Measurements from ENCODE around the gene KLF13. TPM values are rescaled to one million over a fixed set of nuclear protein-coding genes. Genes with fewer than 3 reads are reported as not detected.
A peak's percentile ranks its signal among the peaks of the same experiment; 100 is the strongest.

KLF13 gene
- total RNA-seq, 1 donor from 2014 or later = 141 TPM

DNA sequence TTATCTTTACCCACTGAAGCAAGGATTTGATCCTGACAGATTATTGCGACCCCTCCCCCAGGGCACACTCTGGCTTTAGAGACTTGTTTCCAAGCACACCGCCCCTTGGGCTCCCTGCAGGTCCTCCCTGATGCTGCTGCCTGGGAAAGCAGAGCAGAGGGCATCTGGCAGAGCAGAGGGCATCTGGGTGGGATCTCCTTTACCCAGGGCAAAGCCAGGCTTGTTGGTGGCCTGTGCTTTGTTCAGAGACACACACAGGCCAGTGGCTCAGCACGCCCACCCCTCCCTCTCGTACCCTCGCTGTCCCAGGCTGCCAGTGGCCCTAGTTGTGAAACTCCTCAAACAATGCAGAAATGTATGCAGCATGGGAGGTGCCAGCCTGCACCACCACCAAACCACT lies 4.8 kb downstream of the KLF13 start:
- DNase-seq = no peak
- Mint-ChIP-seq H3K4me1 (ENCODE audit: low read depth, unreplicated experiment) (peaks cover 45% of the 10 kb centered on the region), H3K36me3 (ENCODE audit: unreplicated experiment) (no peaks in the 10 kb centered on the region), H3K9me3 (ENCODE audit: unreplicated experiment) (peaks cover 15% of the 10 kb centered on the region), H3K4me3 (ENCODE audit: unreplicated experiment) (peak overlapping the region; percentile 98), H3K27ac (ENCODE audit: unreplicated experiment) (no peak overlapping the region), H3K27me3 (ENCODE audit: unreplicated experiment) (peaks cover 15% of the 10 kb centered on the region)
- TF ChIP-seq, protein P1, sequence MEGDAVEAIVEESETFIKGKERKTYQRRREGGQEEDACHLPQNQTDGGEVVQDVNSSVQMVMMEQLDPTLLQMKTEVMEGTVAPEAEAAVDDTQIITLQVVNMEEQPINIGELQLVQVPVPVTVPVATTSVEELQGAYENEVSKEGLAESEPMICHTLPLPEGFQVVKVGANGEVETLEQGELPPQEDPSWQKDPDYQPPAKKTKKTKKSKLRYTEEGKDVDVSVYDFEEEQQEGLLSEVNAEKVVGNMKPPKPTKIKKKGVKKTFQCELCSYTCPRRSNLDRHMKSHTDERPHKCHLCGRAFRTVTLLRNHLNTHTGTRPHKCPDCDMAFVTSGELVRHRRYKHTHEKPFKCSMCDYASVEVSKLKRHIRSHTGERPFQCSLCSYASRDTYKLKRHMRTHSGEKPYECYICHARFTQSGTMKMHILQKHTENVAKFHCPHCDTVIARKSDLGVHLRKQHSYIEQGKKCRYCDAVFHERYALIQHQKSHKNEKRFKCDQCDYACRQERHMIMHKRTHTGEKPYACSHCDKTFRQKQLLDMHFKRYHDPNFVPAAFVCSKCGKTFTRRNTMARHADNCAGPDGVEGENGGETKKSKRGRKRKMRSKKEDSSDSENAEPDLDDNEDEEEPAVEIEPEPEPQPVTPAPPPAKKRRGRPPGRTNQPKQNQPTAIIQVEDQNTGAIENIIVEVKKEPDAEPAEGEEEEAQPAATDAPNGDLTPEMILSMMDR (IDR thresholded peaks at IDR 0.05; ENCODE audit: partially characterized antibody, unreplicated experiment) = no peak

DNA sequence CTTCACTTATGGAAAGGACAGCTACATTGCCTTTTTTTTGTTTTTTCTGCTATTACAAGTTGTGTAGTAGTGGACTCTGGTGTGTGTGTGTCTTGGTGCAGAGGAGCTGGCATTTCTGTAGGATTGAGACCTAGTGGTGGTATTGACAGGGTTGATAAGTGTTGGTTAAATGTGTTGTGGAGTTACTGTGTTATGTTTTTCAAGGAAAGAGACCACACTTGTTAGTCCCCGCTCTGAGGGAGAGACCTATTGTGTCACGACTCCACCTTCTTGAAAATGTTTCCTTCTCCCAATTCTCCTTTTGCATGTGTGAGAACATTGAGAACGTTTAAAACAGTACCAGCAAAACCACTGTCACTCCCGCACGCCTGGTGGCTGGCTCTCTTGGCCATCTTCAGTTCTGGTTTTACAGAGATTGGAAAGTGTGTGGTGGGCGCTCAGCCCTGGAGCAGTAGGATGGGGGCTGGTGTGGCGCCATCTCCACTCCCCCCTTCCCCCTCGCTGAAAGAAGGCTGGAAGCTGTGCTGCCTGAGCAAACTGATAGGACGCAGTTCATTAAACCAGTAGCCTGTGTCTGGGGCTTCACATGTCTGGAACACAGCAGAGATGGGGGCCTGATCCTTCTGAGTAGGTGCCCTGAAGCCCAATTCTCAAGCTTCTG lies 5.5 kb downstream of the KLF13 start:
- DNase-seq = no peak
- no peaks in the 10 kb centered on the region for H3K36me3 Mint-ChIP-seq (ENCODE audit: unreplicated experiment)
- peaks cover 50% of the 10 kb centered on the region for H3K4me1 Mint-ChIP-seq (ENCODE audit: low read depth, unreplicated experiment)
- H3K27me3 Mint-ChIP-seq (ENCODE audit: unreplicated experiment) = peaks cover 17% of the 10 kb centered on the region
- TF ChIP-seq, protein P1 (IDR thresholded peaks at IDR 0.05; ENCODE audit: partially characterized antibody, unreplicated experiment) = no peak
- peak overlapping the region; percentile 64 for H3K27ac Mint-ChIP-seq (ENCODE audit: unreplicated experiment)
- peak overlapping the region; percentile 98 for H3K4me3 Mint-ChIP-seq (ENCODE audit: unreplicated experiment)
- H3K9me3 Mint-ChIP-seq (ENCODE audit: unreplicated experiment) = peaks cover 16% of the 10 kb centered on the region

DNA sequence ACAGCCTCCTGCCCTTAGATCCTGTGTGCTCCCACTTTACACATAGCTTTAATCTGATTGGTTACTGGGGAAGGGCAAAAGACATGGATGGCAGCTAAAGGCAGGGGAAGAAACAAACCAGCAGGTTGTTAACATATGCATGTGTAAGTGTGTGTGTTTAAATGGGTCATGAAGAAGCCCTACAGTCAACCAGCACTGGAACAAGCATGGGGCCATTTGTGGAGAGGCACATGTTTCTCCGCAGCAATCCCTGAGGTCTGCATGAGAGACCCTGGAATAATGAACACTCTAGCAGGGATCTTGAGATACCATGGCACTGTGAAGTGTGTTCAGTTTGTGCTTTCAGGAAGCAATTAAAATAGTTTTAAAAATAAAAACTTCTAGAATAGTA lies 6.0 kb downstream of the KLF13 start:
- no peak for DNase-seq
- TF ChIP-seq, protein P1 (IDR thresholded peaks at IDR 0.05; ENCODE audit: partially characterized antibody, unreplicated experiment) = no peak
- H3K4me1 Mint-ChIP-seq (ENCODE audit: low read depth, unreplicated experiment) = peaks cover 53% of the 10 kb centered on the region
- peak overlapping the region; percentile 64 for H3K27ac Mint-ChIP-seq (ENCODE audit: unreplicated experiment)
- peaks cover 16% of the 10 kb centered on the region for H3K9me3 Mint-ChIP-seq (ENCODE audit: unreplicated experiment)
- H3K27me3 Mint-ChIP-seq (ENCODE audit: unreplicated experiment) = peaks cover 17% of the 10 kb centered on the region
- peak overlapping the region; percentile 98 for H3K4me3 Mint-ChIP-seq (ENCODE audit: unreplicated experiment)
- no peaks in the 10 kb centered on the region for H3K36me3 Mint-ChIP-seq (ENCODE audit: unreplicated experiment)

DNA sequence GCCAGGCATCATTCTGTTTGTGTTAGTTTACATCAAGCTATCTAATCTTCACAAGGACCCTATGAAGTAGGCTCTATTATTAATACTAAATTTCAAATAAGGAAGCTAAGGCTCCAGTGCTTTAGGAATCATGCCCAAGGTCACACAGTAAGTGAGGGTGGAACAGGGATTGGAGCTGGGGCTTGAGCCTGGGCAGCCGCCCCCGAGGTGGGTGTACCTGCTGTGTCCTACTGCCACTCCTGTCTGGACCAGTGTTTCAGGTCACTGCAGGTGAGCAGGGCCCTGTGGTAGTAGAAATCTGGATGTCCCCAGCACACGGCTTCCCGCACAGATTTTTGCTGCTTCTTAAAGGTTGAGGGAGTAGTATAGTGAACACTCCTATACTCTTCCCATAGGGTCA lies 6.5 kb downstream of the KLF13 start:
- Mint-ChIP-seq H3K4me3 (ENCODE audit: unreplicated experiment) (no peak overlapping the region), H3K4me1 (ENCODE audit: low read depth, unreplicated experiment) (peaks cover 56% of the 10 kb centered on the region), H3K9me3 (ENCODE audit: unreplicated experiment) (peaks cover 16% of the 10 kb centered on the region), H3K36me3 (ENCODE audit: unreplicated experiment) (no peaks in the 10 kb centered on the region), H3K27me3 (ENCODE audit: unreplicated experiment) (peaks cover 17% of the 10 kb centered on the region), H3K27ac (ENCODE audit: unreplicated experiment) (no peak overlapping the region)
- TF ChIP-seq, protein P1 (IDR thresholded peaks at IDR 0.05; ENCODE audit: partially characterized antibody, unreplicated experiment) = no peak
- DNase-seq = no peak

DNA sequence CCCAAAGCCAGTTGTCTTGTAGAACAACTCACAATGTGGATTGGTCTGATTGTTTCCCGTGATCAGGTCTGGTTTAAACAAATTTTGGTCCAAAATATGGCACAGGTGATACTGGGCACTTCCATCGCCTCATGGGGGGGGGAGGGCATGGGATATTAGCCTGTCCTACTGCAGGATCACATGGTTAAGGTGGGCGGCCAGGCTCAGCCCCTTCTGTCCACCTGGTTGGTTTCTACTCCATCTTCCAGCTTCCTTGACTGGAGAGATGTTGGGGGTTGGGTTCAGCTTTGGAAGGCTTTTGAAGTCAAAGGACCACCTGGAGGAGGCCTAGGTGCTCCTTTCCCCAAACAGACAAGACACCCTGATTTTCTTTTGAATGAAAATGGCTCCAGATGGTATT lies 7.2 kb downstream of the KLF13 start:
- no peak overlapping the region for H3K27ac Mint-ChIP-seq (ENCODE audit: unreplicated experiment)
- no peaks in the 10 kb centered on the region for H3K36me3 Mint-ChIP-seq (ENCODE audit: unreplicated experiment)
- DNase-seq = no peak
- peaks cover 13% of the 10 kb centered on the region for H3K27me3 Mint-ChIP-seq (ENCODE audit: unreplicated experiment)
- H3K4me1 Mint-ChIP-seq (ENCODE audit: low read depth, unreplicated experiment) = peaks cover 60% of the 10 kb centered on the region
- TF ChIP-seq, protein P1 (IDR thresholded peaks at IDR 0.05; ENCODE audit: partially characterized antibody, unreplicated experiment) = no peak
- peaks cover 13% of the 10 kb centered on the region for H3K9me3 Mint-ChIP-seq (ENCODE audit: unreplicated experiment)
- H3K4me3 Mint-ChIP-seq (ENCODE audit: unreplicated experiment) = no peak overlapping the region
